NB4 (cell line): Measurements from ENCODE around the gene ADRB2.
"Not testable (repeated sequence)": the region's sequence is repeated elsewhere in the genome, so short reads cannot be mapped to it uniquely, and the experiment has no call there.

Source experiments
- POLR2A ChIP-seq: IDR thresholded peaks from 2 replicates; pipeline ENCODE4 v1.6.1; 2011; ENCODE audit warnings: mild to moderate bottlenecking; ENCODE audit not compliant: insufficient read length; ENCODE audit errors: extremely low read depth
- TF ChIP-seq, protein P1 (sequence below): IDR thresholded peaks from one replicate; pipeline ENCODE4 v1.5.1; 2012; ENCODE audit warnings: low read depth, low read length
- TF ChIP-seq, protein P2 (sequence below): IDR thresholded peaks from 2 replicates; pipeline ENCODE4 v1.6.1; 2011; ENCODE audit warnings: low read depth, low read length

DNA sequence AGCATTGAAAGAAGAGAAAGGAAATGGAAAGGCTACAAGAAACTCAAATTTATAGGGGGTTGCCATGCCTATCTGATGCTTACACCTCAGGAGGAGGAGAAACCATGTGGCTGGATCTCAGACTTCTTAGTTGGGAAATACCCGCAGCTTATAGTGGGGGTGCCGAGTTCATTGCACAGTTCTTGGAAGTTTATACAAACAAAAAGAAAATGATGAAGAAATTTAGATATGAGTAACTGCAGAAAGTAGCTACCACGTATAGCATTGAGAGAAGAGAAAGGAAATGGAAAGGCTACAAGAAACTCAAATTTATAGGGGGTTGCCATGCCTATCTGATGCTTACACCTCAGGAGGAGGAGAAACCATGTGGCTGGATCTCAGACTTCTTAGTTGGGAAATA, 23.0 kb upstream of the ADRB2 start:
- TF ChIP-seq, protein P1, sequence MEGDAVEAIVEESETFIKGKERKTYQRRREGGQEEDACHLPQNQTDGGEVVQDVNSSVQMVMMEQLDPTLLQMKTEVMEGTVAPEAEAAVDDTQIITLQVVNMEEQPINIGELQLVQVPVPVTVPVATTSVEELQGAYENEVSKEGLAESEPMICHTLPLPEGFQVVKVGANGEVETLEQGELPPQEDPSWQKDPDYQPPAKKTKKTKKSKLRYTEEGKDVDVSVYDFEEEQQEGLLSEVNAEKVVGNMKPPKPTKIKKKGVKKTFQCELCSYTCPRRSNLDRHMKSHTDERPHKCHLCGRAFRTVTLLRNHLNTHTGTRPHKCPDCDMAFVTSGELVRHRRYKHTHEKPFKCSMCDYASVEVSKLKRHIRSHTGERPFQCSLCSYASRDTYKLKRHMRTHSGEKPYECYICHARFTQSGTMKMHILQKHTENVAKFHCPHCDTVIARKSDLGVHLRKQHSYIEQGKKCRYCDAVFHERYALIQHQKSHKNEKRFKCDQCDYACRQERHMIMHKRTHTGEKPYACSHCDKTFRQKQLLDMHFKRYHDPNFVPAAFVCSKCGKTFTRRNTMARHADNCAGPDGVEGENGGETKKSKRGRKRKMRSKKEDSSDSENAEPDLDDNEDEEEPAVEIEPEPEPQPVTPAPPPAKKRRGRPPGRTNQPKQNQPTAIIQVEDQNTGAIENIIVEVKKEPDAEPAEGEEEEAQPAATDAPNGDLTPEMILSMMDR: not testable (repeated sequence)
- TF ChIP-seq POLR2A: not testable (repeated sequence)
- TF ChIP-seq, protein P2, sequence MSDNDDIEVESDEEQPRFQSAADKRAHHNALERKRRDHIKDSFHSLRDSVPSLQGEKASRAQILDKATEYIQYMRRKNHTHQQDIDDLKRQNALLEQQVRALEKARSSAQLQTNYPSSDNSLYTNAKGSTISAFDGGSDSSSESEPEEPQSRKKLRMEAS: not testable (repeated sequence)
